ENCODE results near the gene PIKFYVE.
"Not testable (repeated sequence)": the region's sequence is repeated elsewhere in the genome, so short reads cannot be mapped to it uniquely, and the experiment has no call there.

Gene PIKFYVE

DNA sequence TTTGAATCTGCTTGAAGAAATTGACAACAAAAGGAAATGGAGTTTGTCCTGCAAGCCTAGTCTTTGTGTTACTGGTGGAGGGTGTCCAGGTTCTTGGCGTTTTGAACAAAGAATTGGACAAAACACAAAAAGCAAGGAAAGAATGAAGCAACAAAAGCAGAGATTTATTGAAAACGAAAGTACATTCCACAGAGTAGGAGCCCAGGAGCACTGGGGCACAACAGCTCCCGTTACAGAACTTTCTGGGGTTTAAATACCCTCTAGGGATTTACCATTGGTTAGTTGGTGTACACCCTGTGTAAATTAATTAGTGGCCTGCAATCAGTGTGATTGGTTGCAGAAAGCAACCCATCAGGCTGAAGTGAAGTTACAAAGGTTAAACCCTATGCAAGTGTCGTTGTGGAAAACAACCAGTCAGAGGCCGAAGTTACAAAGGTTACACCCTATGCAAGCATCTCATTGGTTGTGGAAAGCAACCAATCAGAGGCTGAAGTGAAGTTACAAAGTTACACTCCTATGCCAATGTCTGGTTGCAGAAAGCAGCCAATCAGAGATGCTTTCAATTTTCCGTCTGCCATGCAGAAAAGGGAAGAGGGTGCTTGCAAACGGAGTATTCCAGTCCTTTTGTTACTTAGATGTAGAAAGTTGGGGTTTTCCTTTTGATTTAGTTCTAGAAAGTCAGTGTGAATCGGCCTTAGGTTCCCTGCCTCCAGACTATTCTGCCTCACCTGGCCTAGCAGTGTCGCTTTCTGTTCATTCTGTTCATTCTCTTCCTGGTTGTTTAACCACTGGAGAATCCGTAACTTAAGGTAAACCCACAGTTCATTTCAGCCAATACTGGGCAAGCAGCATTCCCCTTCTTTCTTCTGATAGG, 92.9 kb downstream of the PIKFYVE start:
- in situ Hi-C loops (cut with MboI; ENCODE audit: low sequenced_read_pairs), result no loop called here

DNA sequence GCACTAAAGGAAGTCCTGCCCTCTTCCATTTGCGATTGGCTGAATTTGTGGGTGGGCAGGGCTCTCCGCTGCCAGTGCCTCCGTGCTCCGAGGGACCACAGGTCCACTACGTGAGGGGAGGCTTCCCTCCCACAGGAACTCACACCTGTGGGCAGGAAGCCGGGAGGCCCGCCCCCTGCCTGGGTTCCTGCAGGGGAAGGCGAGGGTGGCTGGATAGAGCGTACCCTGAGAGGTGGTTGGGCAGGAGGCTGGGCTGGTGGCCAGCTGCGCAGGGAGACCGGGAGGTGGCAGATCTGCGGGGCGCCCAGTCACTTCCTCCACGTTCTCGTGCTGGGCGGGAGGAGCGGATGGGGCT, 93.6 kb downstream of the PIKFYVE start:
- in situ Hi-C loops (cut with MboI; ENCODE audit: low sequenced_read_pairs), result no loop called here

GRCh38 chr2:208360259-208361076, 94.4 kb downstream of the PIKFYVE start:
- in situ Hi-C loops (cut with MboI; ENCODE audit: low sequenced_read_pairs), result no loop called here

GRCh38 chr2:208361077-208361441, 95.0 kb downstream of the PIKFYVE start:
- in situ Hi-C loops (cut with MboI; ENCODE audit: low sequenced_read_pairs), result no loop called here

GRCh38 chr2:208363485-208363884, 97.4 kb downstream of the PIKFYVE start:
- in situ Hi-C loops (cut with MboI; ENCODE audit: low sequenced_read_pairs), result no loop called here

DNA sequence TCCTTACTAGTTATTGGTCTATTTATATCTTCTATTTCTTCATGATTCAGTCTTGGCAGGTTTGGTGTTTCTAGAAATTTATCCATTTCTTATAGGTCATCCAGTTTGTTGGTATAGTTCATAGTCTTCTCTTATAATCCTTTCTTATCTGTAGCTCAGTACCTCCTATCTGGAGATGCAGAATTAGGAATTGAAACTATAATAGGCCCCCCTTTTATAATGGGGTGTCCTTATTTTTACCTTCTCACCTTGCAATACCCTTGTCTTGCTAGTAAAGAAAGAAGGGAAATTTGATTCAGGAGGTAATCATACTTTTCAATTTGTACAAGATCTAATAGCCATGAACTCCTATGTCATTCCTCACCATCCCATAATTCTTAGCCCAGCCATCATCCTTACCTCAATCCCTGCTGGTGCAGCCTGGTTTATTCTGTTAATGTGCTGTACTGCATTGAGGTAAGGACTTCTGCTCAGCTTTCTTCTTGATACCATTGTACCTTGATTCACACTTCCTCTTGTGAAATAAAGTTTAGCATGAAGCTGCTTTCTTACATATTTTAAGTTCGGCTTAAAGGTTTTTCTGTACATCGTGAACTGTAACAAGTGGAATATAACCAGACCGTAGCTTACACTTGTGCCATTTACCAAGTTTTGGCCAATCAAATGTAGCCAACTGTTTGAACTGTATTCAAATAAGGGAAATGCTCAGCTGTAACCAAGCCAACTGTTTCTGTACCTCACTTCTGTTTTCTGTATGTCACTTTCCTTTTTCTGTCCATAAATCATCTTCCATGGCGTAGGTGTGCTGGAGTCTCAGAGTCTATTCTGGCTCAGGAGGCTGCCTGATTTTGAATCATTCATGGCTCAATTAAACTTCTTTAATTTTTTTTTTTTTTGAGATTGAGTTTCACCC, 100.4 kb downstream of the PIKFYVE start:
- in situ Hi-C loops (cut with MboI; ENCODE audit: low sequenced_read_pairs), result no loop called here

DNA sequence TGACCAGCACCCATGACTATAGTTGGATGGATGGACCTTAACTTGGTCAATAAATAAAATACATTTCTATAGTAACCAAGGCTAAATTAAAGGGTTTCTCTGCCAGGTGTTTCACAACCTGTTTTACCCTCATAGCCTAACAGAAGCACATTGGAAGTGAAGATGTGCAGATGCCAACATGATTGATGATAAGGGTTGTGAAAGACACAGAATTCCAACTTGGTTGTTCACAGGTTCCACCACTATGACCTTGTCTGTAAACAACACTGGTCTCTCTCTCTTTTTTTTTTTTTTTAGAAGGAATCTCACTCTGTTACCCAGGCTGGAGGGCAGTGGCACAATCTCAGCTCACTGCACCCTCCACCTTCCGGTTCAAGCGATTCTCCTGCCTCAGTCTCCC, 103.0 kb downstream of the PIKFYVE start:
- in situ Hi-C loops (cut with MboI; ENCODE audit: low sequenced_read_pairs), result no loop called here

DNA sequence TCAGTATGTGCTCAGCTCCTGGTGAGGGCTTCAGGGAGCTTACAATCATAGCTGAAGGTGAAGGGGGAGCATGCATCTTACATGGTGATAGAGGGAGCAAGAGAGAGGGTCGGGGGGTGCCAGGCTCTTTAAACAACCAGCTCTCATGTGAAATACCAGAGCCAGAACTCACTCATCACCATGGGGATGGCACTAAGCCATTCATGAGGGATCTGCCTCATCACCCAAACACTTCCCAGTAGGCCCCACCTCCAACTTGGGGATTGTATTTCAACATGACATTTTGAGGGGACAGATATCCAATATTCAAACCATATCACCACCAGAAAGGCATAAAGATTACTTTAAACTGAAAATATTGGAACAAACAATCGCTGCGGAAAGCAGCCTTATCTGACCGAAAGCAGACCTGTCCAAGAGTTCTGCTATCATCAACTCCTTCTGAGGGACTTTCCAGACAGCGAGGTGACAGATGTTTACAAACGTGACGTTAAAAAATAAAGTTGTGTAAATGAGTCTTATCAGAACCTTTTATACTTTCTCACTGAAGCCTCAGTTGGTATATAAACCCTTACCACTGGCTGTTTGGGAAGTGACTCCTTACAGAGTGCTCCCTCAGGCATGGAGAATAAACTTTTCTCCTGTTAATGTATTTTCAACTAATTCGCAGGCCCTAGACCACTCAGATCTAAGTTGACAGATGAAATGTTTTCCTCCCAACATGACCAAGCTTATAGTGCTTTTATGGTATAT, 105.0 kb downstream of the PIKFYVE start:
- in situ Hi-C loops (cut with MboI; ENCODE audit: low sequenced_read_pairs), result no loop called here

DNA sequence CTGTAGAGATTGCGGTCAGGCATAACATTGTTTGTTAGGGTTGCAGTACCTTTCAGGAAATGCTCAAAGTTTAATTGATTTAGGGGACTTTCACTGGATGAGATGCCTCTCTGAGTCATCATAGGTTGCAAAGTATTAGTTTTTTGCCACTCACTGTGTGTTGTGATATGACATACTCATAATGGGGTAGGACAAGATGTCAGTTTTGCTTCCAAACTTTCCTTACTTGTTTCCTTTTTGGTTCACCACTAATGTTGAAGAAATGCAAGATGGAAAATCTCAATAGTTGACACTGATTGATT, 105.5 kb downstream of the PIKFYVE start:
- in situ Hi-C loops (cut with MboI; ENCODE audit: low sequenced_read_pairs), result no loop called here

DNA sequence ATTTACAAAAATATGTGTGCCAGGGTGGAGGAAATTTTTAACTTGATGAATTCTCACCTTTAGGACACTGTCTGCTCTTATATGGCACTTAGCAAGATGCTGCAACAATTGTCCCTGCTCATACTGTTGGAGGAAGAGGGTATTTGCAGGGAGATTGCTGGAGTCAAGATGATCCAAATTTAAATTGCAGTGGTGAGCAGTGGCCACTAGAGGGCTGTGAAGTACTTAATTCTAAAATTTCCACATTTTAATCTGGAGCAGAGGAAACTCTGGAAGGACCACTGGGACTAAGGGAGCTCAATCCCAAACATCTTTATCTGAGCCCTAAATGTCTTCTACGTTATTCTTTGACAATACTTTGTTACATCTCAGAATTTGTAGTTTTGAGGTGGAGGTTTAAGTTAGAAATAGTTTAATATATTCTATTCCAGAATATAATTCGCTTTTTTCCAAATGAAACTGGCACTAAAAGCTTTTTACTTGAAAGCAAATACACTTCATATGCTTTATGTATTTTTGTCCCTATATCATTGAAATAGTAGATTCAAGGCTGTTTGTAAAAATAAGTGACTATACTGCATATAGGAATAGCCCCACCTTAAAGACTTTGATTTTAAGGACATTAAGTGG, 107.5 kb downstream of the PIKFYVE start:
- in situ Hi-C loops (cut with MboI; ENCODE audit: low sequenced_read_pairs), result no loop called here

GRCh38 chr2:208375491-208376068, 109.5 kb downstream of the PIKFYVE start:
- in situ Hi-C loops (cut with MboI; ENCODE audit: low sequenced_read_pairs), result no loop called here

DNA sequence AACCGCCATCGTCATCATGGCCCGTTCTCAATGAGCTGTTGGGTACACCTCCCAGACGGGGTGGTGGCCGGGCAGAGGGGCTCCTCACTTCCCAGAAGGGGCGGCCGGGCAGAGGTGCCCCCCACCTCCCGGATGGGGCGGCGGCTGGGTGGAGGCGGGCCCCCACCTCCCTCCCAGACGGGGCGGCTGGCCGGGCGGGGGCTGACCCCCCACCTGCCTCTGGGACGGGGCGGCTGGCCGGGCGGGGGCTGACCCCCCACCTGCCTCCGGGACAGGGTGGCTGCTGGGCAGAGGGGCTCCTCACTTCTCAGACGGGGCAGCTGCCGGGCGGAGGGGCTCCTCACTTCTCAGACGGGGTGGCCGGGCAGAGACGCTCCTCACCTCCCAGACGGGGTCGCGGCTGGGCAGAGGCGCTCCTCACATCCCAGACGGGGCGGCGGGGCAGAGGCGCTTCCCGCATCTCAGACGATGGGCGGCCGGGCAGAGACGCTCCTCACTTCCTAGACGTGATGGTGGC, 111.3 kb downstream of the PIKFYVE start:
- in situ Hi-C loops (cut with MboI; ENCODE audit: low sequenced_read_pairs), result not testable (repeated sequence)

GRCh38 chr2:208379192-208379591, 113.1 kb downstream of the PIKFYVE start:
- in situ Hi-C loops (cut with MboI; ENCODE audit: low sequenced_read_pairs), result no loop called here

DNA sequence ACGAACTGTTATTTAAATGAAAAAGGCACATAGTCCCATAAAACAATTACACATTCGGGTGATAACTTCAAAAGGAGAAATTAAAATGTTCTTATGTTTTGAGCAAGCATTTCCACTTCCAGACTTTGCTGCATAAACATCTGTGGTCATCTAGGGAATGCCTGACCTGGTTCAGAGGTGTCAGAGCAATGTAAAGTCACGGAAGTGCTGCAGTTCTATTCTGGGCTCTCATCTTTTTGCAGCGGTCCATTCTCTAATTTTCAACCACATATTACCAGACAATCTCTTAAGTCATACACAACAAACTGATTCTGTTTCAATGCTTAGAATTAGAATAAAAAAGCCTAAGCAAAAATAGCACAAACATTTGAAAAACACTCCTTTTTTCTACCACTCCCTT, 118.6 kb downstream of the PIKFYVE start:
- in situ Hi-C loops (cut with MboI; ENCODE audit: low sequenced_read_pairs), result no loop called here

DNA sequence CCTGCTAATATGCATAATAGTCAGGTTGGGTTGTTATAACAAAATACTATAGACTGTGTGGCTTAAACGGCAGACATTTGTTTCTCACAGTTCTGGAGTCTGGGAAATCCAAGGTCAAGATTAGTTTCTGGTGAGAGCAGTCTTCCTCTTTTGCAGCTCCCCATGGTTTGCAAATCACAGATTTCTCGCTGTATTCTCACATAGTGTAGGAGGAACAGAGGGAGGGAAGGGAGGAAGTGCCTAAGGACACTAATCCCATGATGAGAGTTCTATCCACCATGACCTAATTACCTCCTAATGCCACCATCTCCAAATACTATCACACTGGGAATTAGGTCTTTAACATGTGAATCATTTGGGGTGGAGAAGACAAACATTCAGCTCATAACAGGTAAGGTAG, 120.5 kb downstream of the PIKFYVE start:
- in situ Hi-C loops (cut with MboI; ENCODE audit: low sequenced_read_pairs), result no loop called here

GRCh38 chr2:208389940-208390339, 123.9 kb downstream of the PIKFYVE start:
- in situ Hi-C loops (cut with MboI; ENCODE audit: low sequenced_read_pairs), result no loop called here

- in situ Hi-C loops (cut with MboI; ENCODE audit: low sequenced_read_pairs), result no loop called here
Measured at GRCh38 chr2:208392300-208392699, 126.2 kb downstream of the PIKFYVE start.

GRCh38 chr2:208396796-208397195, 130.7 kb downstream of the PIKFYVE start:
- in situ Hi-C loops (cut with MboI; ENCODE audit: low sequenced_read_pairs), result not testable (repeated sequence)

DNA sequence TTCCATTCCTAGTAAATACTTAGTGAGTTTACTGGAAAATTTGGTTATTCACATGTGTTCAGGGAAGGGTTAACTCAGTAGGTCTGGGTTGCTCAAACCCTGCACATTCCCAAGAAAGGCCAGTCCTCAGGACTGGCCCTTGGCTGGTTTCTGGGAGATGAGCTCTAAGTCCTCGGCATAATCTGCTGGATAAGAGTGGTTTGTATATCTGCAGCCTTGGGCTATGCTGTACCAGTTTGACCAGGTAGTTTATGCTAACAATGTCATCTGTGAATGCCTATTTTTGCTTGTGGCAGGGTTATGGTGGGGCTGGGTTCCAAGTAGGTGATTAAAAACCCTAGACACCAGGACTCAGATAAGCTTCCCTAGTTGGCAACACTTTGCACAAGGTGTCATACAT, 133.1 kb downstream of the PIKFYVE start:
- in situ Hi-C loops (cut with MboI; ENCODE audit: low sequenced_read_pairs), result no loop called here
